ENCODE results near the gene SLC25A5.
"Not testable (repeated sequence)": the region's sequence is repeated elsewhere in the genome, so short reads cannot be mapped to it uniquely, and the experiment has no call there.

The SLC25A5 gene

GRCh38 chrX:119467842-119468550 lies at the start of gene SLC25A5:
Gene SLC25A5 (plus strand): TSS chrX:119468444. CDS start chrX:119468516, 72 bp downstream.
- DNase-seq: peak; percentile 87

- no peak for DNase-seq
Measured at GRCh38 chrX:119419146-119419545, 49.1 kb upstream of the SLC25A5 start.

GRCh38 chrX:119419898-119420297 lies 48.3 kb upstream of the SLC25A5 start:
- no peak for DNase-seq

- DNase-seq: no peak
Measured at GRCh38 chrX:119421016-119421705, 47.1 kb upstream of the SLC25A5 start.

GRCh38 chrX:119423631-119424030 lies 44.6 kb upstream of the SLC25A5 start:
- DNase-seq: no peak

GRCh38 chrX:119424999-119425398 lies 43.2 kb upstream of the SLC25A5 start:
- DNase-seq: no peak

- DNase-seq: no peak
Measured at GRCh38 chrX:119427024-119427794, 41.0 kb upstream of the SLC25A5 start.

GRCh38 chrX:119427795-119428185 lies 40.5 kb upstream of the SLC25A5 start:
- DNase-seq: no peak

GRCh38 chrX:119429471-119429870 lies 38.8 kb upstream of the SLC25A5 start:
- DNase-seq: no peak

- not testable (repeated sequence) for DNase-seq
Measured at GRCh38 chrX:119441295-119441694, 26.9 kb upstream of the SLC25A5 start.

GRCh38 chrX:119442286-119442685 lies 26.0 kb upstream of the SLC25A5 start:
- no peak for DNase-seq

GRCh38 chrX:119453202-119453601 lies 15.0 kb upstream of the SLC25A5 start:
- DNase-seq: no peak

GRCh38 chrX:119455264-119455663 lies 13.0 kb upstream of the SLC25A5 start:
- DNase-seq: no peak

- DNase-seq: no peak
Measured at GRCh38 chrX:119459181-119459580, 9.1 kb upstream of the SLC25A5 start.

GRCh38 chrX:119465555-119465954 lies 2.7 kb upstream of the SLC25A5 start:
- DNase-seq: no peak

GRCh38 chrX:119466970-119467369 lies 1.3 kb upstream of the SLC25A5 start:
- DNase-seq: no peak

- DNase-seq: no peak
Measured at GRCh38 chrX:119467433-119467832, 811 bp upstream of the SLC25A5 start.

- DNase-seq: peak; percentile 80
Measured at GRCh38 chrX:119468551-119469312, 488 bp downstream of the SLC25A5 start.

- DNase-seq: no peak
Measured at GRCh38 chrX:119469313-119469635, 1.0 kb downstream of the SLC25A5 start.

- no peak for DNase-seq
Measured at GRCh38 chrX:119474615-119475388, 6.6 kb downstream of the SLC25A5 start.

- no peak for DNase-seq
Measured at GRCh38 chrX:119475389-119476101, 7.3 kb downstream of the SLC25A5 start.

- no peak for DNase-seq
Measured at GRCh38 chrX:119477812-119478232, 9.6 kb downstream of the SLC25A5 start.

Data from NCI-H2107 (cell line).